Adrenal gland (tissue), 12 donors: ENCODE results near the gene SMYD2. TPM values are rescaled to one million over a fixed set of nuclear protein-coding genes. Genes with fewer than 3 reads are reported as not detected.
A peak's percentile ranks its signal among the peaks of the same experiment; 100 is the strongest.

Source experiments
- DNase-seq, 7 donors: peaks; one replicate each; pipeline ENCODE4 v3.0.0-alpha.2; 2019 to 2020
- H3K27ac ChIP-seq, 5 donors: fragments of 200-600 bp; sonication (generic) in 4 of 5; 1 replicate in 3 of 5; 2 replicates in 2 of 5; pipeline versions ENCODE4 v1.5.1 to v1.8.0; 2016 to 2020; ENCODE audit warnings: mild to moderate bottlenecking in 1 of 5
- H3K27me3 ChIP-seq: fragments of 200-600 bp; 2 replicates; pipeline ENCODE4 v1.8.0; 2021
- H3K36me3 ChIP-seq, 2 donors: fragments of 200-600 bp; replicated peaks in 1 of 2; 1 replicate in 1 of 2; 2 replicates in 1 of 2; pipeline versions ENCODE4 v1.5.1 to v1.8.0; 2018 to 2022
- H3K4me1 ChIP-seq, 2 donors: fragments of 200-600 bp; replicated peaks in 1 of 2; 1 replicate in 1 of 2; 2 replicates in 1 of 2; pipeline versions ENCODE4 v1.5.1 to v1.8.0; 2018 to 2021
- H3K4me3 ChIP-seq, 4 donors: fragments of 200-600 bp; sonication (generic) in 3 of 4; one replicate each; pipeline ENCODE4 v1.5.1; 2016 to 2018
- H3K9me3 ChIP-seq, 3 donors: fragments of 200-600 bp; sonication (generic) in 1 of 3; replicated peaks in 1 of 3; 1 replicate in 2 of 3; 2 replicates in 1 of 3; pipeline versions ENCODE4 v1.5.1 to v1.8.0; 2016 to 2021
- CTCF ChIP-seq, 6 experiments: fragments of 450-650 bp in 4 of 6; fragments of 200-600 bp in 2 of 6; sonication (generic) in 1 of 6; IDR thresholded peaks; 1 replicate in 5 of 6; 2 replicates in 1 of 6; pipeline versions ENCODE4 v1.5.1 to v1.8.0; 2016 to 2021; ENCODE audit warnings: antibody characterized with exemption in 6 of 6, mild to moderate bottlenecking in 2 of 6, moderate library complexity in 1 of 6
- POLR2A ChIP-seq, 2 donors: fragments of 450-650 bp; IDR thresholded peaks; one replicate each; pipeline ENCODE4 v1.6.1; 2017; ENCODE audit warnings: antibody characterized with exemption in 2 of 2, mild to moderate bottlenecking in 2 of 2, moderate library complexity in 1 of 2
- WGBS, 4 donors: extraction: QIAGEN DNeasy Blood & Tissue Kit in 2 of 4; methylation state at CpG; one replicate each; pipeline versions ENCODE4 v1.1.5 to v1.1.7; 2013 to 2017; 5-methylcytosine and 5-hydroxymethylcytosine counted together
- intact Hi-C, 2 donors: fragments of 100-400 bp; cut with DNase I; formaldehyde crosslinking; loops; one replicate each; pipeline versions ENCODE4 v1.14.1 to v1.15.0; 2022 to 2023
- polyA plus RNA-seq, 3 donors: library from polyadenylated mRNA; stranded (reverse); fragments of 200-250 nt in 2 of 3; fragments of 350-450 nt in 1 of 3; fragmentation: Illumina TruSeq in 1 of 3; extraction: RNeasy Lipid Tissue Mini Kit (QIAGEN cat#74804) in 1 of 3; gene quantifications; one replicate each; pipeline ENCODE4 v1.2.3, GENCODE V29; 2013 to 2014
- total RNA-seq, 9 donors: library from RNA; depleted of rRNA in 4 of 9; stranded (reverse); fragments of >200 nt in 4 of 9; fragments of 120-200 nt in 1 of 9; fragmentation: NEBNext Ultra II Directional in 1 of 9; extraction: Animal tissue kit (Norgen Biotek cat#: 25700) in 1 of 9; gene quantifications; one replicate each; pipeline versions ENCODE4 v1.1.0 to v1.2.4, GENCODE V29; 2013 to 2023
- donor health status: healthy with polysubstance abuse.
- donor health status: Bipolar disorder and iron deficiency.
- donor health status: DM: yes; HTN: yes; CAD: no.
- donor health status: DM: no; HTN: no; CAD: no.
- donor health status: DM: no; HTN: no; CAD: no.
- donor health status: DM: yes; HTN: yes; CAD: no.

Gene SMYD2
- total and polyA plus RNA-seq, 12 donors, result 11.4 to 67.9 (median 23.2) TPM

- 76 to 88% (median 85%) methylated on average over 11 of the region's 11 CpGs for WGBS, 4 donors
- H3K4me3 ChIP-seq, result no peak overlapping the region
Measured at GRCh38 chr1:214277704-214278635, 3.0 kb upstream of the SMYD2 start.

GRCh38 chr1:214280386-214281020 is 456 bp upstream of the SMYD2 start:
- DNase-seq, result peak in 6 of 7 donors; percentile 36 to 71 (median 48)
- Histone ChIP-seq H3K4me1 (peaks cover 4 to 6% of the 10 kb centered on the region in 2 donors), H3K36me3 (no peaks in the 10 kb centered on the region), H3K9me3 (no peaks in the 10 kb centered on the region), H3K27me3 (no peaks in the 10 kb centered on the region), H3K4me3 (peak overlapping the region in 3 of 4 donors; percentile 49 to 99 (median 85)), H3K27ac (peak overlapping the region; percentile 30 to 95 (median 65))
- TF ChIP-seq CTCF (IDR thresholded peaks at IDR 0.05) (no peak), POLR2A (IDR thresholded peaks at IDR 0.05) (no peak)
- intact Hi-C loops, result no loop called here
- 1% methylated on average over 18 to 42 of the region's 42 CpGs for WGBS, 4 donors

More at GRCh38 chr1:214277704-214278635, 3.0 kb upstream of the SMYD2 start:
- TF ChIP-seq POLR2A (IDR thresholded peaks at IDR 0.05) (no peak), CTCF (IDR thresholded peaks at IDR 0.05) (no peak)
- no peaks in the 10 kb centered on the region for H3K27me3 ChIP-seq
- peaks cover 4 to 6% of the 10 kb centered on the region in 2 donors for H3K4me1 ChIP-seq
- DNase-seq, result no peak
- no peaks in the 10 kb centered on the region for H3K9me3 ChIP-seq
- H3K36me3 ChIP-seq, result no peaks in the 10 kb centered on the region
- intact Hi-C loops, result no loop called here
- no peak overlapping the region for H3K27ac ChIP-seq

GRCh38 chr1:214281720-214282629 is 1.0 kb downstream of the SMYD2 start:
- Histone ChIP-seq H3K4me1 (peaks cover 4 to 6% of the 10 kb centered on the region in 2 donors), H3K36me3 (no peaks in the 10 kb centered on the region), H3K4me3 (peak overlapping the region; percentile 1 to 99 (median 86)), H3K27ac (peak overlapping the region in 4 of 5 donors; percentile 79 to 95 (median 85)), H3K9me3 (no peaks in the 10 kb centered on the region), H3K27me3 (no peaks in the 10 kb centered on the region)
- 7 to 9% (median 8%) methylated on average over 8 to 14 of the region's 14 CpGs for WGBS, 4 donors
- TF ChIP-seq POLR2A (IDR thresholded peaks at IDR 0.05) (no peak), CTCF (IDR thresholded peaks at IDR 0.05) (no peak)
- intact Hi-C loops, result no loop called here
- peak; percentile 43 to 87 (median 63) for DNase-seq
